ACHN (cell line): ENCODE data around the gene DTNA.

Source experiments
- DNase-seq: peaks from one replicate; pipeline ENCODE4 v3.0.0-alpha.2; 2015
- in situ Hi-C: cut with HindIII; loops from 2 replicates; pipeline ENCODE4 v1.10.0; 2017; ENCODE audit warnings: low sequenced_read_pairs, low pct_ligation_motif_present, low pct_unique_long_range_greater_than_20kb

Gene DTNA

DNA sequence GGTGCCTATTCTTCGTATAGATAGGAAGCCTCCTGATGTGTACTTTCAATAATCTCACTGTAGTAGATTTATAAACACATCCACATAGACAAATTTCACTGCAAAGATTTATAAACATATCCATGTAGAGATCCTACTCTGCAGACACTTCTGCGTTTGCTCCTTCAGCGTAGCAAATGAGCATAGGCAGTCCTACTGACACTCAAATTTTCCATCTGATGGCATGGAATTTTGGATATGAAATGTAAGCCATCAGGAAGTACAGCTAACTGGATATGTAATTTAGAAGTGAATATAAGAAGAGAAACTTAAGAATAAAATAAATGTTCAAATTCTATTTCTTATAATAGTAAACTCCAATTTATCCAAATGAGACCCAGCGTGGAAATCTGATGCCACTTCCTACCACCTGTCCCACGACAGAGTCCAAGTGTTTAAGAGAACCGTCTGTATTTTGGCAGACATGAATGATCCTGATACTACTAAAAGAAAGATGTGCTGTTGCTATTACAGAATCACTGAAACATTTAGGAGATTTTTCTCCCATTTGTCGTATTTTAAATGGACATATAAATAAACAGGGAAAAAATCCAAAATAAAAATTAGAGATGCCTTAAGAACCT lies 86.0 kb downstream of the DTNA start:
- in situ Hi-C loops, result no loop called here
- no peak for DNase-seq

DNA sequence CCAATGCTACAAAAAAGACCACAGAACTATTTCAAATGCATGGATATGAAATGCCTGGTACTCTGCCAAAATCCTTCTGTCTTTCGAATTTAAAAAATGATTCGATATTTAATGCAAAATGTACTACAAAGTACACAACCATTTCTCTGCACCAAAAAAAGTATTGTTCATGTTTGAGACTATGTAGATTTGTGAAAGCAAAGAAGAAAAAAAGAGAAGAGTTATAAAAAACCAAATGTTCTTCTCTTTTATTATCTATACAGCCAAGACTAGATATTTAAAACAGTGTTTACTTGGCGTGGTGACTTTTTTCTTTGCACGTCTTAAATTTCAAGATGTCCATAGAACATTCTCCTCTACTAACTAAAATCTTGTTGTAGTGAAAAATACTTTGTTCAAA lies 89.2 kb downstream of the DTNA start:
- in situ Hi-C loops, result no loop called here
- DNase-seq, result no peak

DNA sequence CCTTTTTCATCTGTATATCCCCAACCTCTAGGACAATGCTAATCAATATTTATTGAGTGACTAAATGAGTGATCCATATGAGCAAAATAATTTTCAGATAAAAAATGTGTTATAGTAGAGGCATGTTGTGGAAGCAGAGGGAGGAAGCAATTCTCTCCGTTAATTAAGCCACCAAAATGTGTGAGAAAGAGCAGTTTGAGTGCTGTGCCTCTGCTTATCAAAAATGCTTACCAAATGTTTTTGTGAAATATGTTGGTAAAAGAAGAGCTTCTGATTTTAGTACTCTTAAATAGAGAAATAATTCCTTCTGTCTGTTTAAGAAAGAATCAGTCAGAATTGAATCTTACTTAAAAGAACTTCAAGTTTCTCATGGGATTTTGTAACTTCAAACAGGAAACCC lies 90.3 kb downstream of the DTNA start:
- no peak for DNase-seq
- in situ Hi-C loops, result no loop called here

DNA sequence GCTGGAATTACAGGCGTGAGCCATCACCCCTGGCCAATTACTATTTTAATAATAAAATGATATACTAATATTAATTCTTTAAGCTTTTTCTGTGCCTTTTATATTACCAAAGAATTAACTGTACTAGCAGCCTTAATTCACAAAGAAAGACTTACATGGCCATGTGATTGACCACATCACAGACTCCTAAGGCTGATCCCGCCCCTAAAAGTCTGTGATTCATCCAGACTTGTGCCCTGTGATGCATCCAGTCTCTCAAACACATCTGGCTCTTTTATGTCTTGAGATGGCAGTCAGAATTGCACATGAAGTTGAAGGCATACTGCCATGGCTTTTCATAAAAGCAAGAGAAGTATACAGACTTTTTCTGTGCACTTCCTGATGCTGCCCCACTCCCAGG lies 91.7 kb downstream of the DTNA start:
- in situ Hi-C loops, result no loop called here
- DNase-seq, result no peak

DNA sequence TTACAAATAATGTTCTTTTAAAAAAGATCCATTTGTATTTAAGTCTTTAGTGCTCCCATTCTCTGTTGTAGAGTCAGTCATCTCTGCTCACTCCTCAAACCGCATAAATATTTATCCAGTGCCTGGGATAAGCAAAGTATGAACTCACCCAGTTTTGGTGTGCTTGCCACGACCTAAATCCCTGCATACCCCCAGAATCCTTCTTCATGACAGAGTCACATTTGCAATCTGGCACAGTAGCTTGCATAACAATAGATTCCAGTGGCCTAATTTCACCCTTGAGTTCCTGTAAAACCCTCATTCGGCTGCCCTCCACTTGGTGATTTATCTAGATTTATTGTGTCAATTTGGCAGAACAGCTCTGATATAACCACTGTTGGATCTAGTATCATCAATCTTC lies 92.9 kb downstream of the DTNA start:
- no peak for DNase-seq
- in situ Hi-C loops, result no loop called here

DNA sequence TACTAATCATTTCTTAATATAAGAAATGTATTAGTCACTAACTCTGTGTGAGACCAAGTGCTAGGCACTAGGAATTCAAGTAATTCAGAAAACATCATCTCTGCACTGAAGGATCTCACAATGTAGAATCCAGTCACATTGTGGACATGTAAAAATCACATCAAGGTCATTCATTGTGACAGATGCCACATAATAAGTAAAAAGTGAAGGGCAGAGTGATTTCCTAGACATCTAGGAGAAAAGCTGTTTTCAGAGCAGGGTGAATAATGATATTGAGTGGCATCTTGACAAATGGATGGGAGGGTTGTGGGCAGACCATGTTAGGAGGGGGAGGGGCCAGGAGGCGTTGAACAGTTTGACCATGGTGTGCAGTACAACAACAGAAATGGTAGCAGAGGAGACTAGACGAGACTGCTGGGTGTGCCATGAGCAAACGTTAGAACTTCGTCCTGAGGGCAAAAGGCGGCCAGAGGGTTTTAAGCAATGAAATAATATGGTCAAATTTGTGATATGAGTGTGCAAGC lies 93.8 kb downstream of the DTNA start:
- no peak for DNase-seq
- in situ Hi-C loops, result no loop called here

DNA sequence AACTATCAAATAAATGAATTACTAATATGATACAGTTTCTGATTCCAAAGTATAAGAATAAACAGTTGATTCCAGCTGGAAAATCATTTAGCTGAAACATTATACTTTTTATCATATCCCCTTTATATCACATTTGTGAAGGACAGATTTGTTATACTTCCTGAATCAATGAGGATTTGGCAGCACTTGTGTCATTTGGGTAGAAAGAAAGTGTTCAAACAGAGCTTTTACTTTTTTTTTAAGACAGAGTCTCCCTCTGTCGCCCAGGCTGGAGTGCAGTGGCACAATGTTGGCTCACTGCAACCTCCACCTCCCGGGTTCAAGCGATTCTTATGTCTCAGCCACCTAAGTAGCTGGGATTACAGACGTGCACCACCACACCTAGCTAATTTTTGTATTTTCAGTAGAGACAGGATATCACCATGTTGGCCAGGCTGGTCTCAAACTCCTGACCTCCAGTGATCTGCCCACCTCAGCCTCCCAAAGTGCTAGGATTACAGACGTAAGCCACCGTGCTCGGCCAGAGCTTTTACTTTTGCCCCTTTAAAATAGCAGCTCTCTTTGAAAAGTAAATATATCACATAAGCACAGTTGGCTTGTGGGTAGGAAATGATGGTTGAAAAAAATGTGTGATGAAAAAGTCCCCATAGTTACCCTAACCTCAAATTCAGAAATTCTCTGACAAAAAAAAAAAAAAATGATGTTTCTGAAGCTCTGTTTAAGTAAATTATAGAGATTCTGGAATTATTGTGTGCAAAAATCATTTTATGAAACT lies 95.2 kb downstream of the DTNA start:
- in situ Hi-C loops, result no loop called here
- no peak for DNase-seq

DNA sequence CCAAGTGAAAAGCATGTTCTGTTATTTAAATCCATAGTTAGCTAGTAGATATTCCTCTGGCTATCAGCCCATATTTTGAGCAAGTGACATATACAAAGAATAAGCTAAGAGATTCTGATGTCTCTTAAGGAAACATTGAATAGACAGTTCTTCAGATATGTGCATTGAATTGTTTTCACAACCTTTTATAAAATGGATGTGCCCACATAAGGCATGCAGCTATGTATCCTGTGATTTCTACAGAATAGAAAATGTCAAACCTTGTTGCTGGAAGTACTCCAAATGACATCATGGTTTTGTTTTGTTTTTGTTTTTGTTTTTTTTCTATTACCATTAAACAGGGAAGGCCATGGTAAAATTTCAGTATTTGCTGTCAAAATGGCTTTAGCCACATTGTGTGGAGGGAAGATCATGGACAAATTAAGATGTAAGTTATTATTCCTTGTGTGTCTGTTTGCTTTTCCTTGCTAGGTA lies 95.8 kb downstream of the DTNA start:
- in situ Hi-C loops, result no loop called here
- no peak for DNase-seq

DNA sequence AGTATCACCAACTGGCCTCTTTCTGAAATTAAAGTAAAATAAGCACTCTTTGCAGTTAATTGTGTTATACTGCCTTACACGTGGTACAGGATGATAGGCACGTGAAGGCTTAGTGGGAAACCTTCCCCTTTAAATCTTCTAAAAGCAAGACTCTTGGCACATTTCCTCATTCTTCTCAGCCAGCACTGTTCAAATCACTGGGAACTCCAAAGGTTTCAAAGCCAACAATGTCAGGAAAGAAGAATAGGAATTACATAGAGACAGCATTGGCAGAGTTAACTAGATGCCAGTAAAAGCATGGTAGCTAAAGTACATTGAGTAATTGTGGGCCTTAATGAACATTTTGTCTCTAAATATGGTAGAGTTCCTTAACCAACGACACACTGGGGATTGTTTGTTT lies 96.4 kb downstream of the DTNA start:
- no peak for DNase-seq

DNA sequence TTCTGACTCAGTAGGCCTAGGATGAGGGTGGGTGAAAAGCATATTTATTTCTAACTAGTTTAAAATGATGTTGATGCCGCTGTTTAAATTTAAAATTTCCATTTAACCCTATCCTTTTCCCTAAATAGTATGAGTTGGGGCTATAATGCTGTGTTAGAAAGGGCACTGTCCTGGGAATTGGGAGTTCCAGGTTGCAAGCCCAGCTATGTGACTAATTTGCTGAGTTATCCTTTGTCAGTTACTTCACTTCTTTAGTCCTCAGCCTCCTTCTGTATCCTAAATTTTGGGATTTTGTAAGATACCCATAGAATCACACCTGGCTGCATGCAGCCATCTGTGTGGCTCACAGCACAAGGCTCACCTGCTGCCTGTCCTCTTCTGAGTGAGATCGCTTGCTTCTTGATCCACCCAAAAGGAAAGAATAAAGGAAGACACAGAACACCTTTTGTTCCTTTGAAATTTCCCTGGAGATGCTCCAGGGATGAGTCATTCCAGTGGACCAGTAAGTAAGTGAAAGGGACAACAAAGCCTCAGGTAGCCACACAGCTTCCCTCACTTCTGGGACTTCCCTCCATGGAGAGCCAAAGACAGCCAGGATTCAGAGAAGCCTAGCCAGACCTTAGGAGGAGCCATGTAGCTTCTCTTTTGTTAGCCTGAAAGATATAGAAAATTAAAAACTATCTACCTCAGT lies 97.2 kb downstream of the DTNA start:
- DNase-seq, result no peak
- in situ Hi-C loops, result no loop called here

More for the DNA sequence above, 96.4 kb downstream of the DTNA start:
- in situ Hi-C loops, result no loop called here

DNA sequence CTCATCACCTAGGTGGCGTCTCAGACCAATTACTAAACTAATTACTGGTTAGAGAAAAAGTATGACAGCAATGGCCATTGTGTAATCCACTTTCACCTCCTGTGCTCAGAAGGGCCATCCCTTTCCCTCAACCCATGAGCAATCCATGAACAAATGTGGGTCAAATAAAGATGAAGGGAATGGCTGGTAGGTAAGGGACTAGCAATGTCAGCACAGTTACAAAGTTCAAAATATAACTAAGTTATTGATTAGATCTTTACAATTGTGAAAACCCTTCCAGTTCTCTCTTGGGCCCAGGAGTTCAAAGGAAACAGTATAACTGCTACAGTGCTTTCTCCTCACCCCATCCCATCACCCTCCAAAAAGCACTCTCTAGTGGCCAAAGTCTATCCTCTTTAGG lies 98.3 kb downstream of the DTNA start:
- in situ Hi-C loops, result no loop called here
- DNase-seq, result no peak

DNA sequence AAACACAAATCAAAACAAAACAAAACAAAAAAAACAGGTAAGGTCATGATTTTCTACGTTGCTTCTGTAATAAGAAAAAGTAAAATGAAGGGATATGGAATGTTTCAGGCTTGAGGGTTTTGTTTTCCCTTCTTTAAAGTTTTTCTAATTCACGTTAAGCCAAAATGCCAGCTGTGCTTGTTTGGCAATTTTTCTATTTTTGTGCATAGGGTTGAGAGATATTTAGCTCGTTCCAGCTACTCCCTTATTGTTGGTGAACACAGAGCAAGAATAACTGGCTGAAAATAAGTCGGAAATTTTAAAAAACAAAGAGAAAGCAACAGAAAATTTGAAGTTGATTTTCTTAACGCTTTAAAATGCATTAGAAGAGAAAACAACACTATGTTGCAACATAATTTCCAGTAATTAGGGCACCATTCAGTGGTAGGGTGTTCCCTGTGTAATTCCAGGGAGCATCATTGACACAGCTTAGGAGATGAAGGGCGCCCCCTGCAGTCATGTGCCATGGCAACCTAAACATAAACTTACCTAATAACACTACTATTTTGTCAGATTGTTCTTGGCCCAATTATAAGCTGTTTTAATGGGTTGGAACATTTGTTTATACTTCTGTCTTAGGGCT lies 99.5 kb downstream of the DTNA start:
- in situ Hi-C loops, result no loop called here
- peak; percentile 43 for DNase-seq

DNA sequence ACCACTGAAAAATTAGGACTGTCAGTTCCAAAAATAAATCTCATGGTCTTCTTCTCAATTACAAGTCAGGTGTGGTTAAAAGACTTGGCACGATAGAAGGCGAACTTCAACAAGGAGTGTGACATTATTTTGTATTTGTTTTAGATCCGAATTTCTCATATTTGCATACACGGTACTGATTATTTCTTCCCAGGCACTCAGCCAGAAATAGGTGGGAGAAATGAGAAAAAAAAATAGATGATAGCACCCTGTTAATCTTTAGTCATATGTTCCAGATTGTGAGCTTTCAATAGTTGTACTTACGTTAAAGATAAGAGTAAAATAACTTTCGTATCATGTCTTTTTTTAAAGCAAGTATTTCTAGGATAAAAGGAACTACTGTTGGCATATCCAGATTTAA lies 106.1 kb downstream of the DTNA start:
- in situ Hi-C loops, result no loop called here
- no peak for DNase-seq

DNA sequence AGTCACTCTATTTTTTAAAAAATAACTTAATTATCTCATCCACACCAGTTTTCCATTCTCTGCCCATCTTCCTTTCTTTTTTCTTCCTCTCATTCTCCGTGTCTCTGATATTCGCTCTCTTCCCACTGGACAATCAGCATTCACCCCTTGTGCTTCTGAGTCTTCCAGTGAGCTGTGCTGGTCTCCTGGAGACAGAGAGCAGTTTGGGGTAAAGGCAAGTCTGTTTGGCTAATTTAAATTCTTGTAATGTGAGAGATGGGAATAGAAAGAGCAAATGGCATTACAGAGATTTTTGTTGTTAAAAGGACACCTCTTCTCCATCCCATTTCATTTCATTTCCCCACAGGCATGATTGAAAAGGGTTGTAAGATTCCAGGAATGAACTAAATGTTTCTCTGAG lies 107.5 kb downstream of the DTNA start:
- in situ Hi-C loops, result no loop called here
- no peak for DNase-seq

DNA sequence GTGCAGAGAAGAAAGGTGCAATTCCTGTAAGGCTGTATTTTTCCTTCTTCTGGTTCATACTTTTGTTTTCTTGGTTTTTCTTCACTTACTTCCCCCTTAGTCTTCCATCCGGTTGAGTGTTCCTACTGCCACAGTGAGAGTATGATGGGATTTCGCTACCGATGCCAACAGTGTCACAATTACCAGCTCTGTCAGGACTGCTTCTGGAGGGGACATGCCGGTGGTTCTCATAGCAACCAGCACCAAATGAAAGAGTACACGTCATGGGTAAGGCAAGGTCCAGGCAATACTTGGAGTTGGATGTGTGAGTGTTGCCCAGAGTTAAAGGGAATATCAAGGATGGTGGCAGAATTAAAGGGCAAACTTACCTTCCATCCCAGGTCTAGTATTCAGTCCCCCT lies 108.0 kb downstream of the DTNA start:
- in situ Hi-C loops, result no loop called here
- no peak for DNase-seq

DNA sequence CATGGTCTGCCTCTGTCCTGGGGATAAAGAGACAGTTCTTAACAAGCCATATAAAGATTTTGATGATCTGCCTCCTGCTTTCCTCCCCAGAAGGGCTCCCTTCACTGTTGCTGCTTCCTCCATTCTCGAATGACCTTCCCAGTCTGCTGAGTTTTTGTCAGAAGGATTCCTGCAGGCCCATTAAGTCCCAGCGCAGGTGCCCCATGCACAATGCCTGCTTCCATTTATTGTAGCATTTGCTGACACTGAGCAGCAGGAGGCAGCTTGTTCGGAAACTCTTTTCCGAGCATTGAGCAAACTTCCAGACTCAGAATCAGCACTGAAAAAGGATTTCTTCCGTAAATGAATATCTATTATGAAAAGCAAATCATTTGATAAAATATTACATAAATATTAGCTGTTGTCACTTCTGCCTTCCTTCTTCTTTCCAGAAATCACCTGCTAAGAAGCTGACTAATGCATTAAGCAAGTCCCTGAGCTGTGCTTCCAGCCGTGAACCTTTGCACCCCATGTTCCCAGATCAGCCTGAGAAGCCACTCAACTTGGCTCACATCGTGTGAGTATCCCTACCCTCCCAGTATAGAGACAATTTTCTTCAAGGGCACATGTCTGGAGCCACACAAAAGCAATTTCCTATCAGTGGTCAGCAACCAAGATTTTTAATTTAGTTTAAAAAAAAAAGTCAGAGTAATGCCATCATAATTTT lies 110.4 kb downstream of the DTNA start:
- in situ Hi-C loops, result no loop called here
- DNase-seq, result no peak

DNA sequence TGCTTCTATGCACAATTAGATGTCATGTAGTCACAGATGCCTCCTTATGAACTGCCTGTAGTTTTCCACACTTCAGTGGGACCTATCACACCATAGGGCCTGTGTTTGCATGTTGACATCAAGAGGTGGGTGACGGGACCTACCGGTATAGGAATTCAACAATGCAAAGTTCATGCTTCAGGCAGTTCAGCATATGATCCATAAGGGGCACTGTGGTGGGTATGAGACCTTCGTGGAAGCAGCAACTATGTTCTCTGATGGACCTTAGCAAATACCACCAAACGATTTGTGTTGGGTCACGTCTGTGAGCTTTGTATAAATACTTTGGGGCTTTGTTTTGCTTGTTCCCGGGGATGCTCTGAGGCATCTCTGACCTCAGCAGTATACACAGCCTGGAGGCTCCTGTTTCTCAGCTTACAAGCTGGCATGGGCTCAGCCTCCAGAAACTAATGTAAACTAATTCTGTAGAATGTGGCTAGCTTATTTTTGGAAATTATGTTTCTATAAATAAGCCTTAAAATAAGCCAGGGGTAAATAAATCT lies 111.6 kb downstream of the DTNA start:
- no peak for DNase-seq

DNA sequence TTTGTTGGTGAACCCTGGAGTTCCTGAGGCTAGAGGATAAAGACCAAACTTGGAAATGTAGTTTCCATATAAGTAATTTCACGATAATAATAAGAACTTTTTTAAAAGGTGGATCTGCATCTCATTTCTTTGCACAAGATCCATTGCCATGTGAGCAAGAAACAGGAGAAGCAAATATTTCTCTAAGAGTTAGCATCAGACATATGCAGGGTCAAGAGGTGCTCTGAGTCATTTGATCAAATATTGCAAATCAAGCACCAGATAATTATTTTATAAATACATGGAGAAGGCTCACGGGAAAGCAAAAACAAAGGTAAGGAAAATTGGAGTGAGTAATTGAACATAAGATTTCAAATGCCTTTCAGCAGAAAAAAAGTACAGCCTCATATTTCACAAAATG lies 118.0 kb downstream of the DTNA start:
- in situ Hi-C loops, result no loop called here
- no peak for DNase-seq

More for the DNA sequence above, 111.6 kb downstream of the DTNA start:
- in situ Hi-C loops, result no loop called here
